Activated B cell treated with CpG ODN at 0.5 μM for 24 hours (primary cell): ENCODE data around the gene SPACA6. TPM values are rescaled to one million over a fixed set of nuclear protein-coding genes. Genes with fewer than 3 reads are reported as not detected.

ENCODE experiments used
- ATAC-seq: fragments of 200-7000 bp; cut with Tn5 transposase; one replicate; pipeline ENCODE4 v1.10.0; 2021; ENCODE audit warnings: low read depth, mild to moderate bottlenecking, moderate library complexity
- CTCF ChIA-PET: fragments of 350-600 bp; sonication (Branson Sonifier 250); formaldehyde crosslinking; loops from one replicate; lab custom pipeline; 2021; ENCODE audit warnings: antibody characterized with exemption; lab: Charles Lee
- POLR2A ChIA-PET: fragments of 350-600 bp; sonication (Branson Sonifier 250); formaldehyde crosslinking; loops from one replicate; lab custom pipeline; 2021; ENCODE audit warnings: antibody characterized with exemption; lab: Charles Lee
- DNase-seq: peaks from one replicate; pipeline ENCODE4 v3.0.0; 2022
- H3K27ac Mint-ChIP-seq: one replicate; pipeline ENCODE4 v1.8.0; 2020; ENCODE audit warnings: mixed read lengths
- H3K27me3 Mint-ChIP-seq: one replicate; pipeline ENCODE4 v1.8.0; 2021; ENCODE audit warnings: mixed read lengths
- H3K36me3 Mint-ChIP-seq: one replicate; pipeline ENCODE4 v1.8.0; 2021; ENCODE audit warnings: low read depth, mixed read lengths
- H3K4me1 Mint-ChIP-seq: one replicate; pipeline ENCODE4 v1.8.0; 2021; ENCODE audit warnings: mixed read lengths
- H3K4me3 Mint-ChIP-seq: one replicate; pipeline ENCODE4 v1.8.0; 2020; ENCODE audit warnings: mild to moderate bottlenecking, mixed read lengths
- H3K9me3 Mint-ChIP-seq: one replicate; pipeline ENCODE4 v1.8.0; 2020; ENCODE audit warnings: mixed read lengths
- intact Hi-C: fragments of 100-400 bp; cut with micrococcal nuclease; formaldehyde crosslinking; loops from one replicate; pipeline ENCODE4 v1.15.1; 2024
- total RNA-seq: library from RNA; stranded (reverse); gene quantifications from 2 replicates; pipeline ENCODE4 v1.2.3, GENCODE V29; 2022
- TF ChIP-seq, protein P1 (sequence below): fragments of 200-600 bp; IDR thresholded peaks from one replicate; pipeline ENCODE4 v1.8.0; 2022; ENCODE audit warnings: antibody characterized with exemption, mild to moderate bottlenecking

Gene SPACA6
- total RNA-seq, 1 donor from 2014 or later, result 3.2 TPM

DNA sequence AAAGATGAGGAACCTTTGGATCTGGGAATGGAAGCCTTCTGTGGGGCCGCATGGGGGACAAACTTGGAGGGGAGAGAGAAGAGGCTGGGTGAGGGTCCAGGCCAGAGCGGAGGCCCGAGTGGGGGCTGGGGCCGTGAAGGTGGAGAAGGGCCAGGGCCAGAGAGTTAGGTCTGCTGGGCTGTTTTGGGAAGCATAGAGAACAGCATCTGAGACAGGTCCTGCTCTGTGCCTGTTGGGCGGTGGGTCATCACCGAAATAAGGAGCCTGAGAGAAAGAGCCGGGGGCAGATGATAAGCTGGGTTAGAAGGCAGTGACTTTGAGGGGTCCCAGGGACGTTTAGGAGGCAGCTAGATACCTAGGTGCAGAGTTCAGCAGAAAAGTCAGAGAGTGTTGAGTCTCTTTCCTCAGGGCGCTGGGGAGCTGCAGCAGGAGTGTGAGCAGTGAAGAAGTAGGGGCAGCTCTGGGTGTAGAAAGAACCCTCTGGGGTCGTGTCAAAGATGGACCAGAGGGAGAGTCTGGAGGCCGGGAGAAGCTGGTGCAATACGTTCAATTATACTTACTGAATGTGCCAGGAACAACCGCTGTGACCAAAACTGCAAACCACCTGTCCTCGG lies 2.7 kb downstream of the SPACA6 start:
- Mint-ChIP-seq H3K4me3 (no peak overlapping the region), H3K27me3 (peaks cover 44% of the 10 kb centered on the region), H3K4me1 (peaks cover 3% of the 10 kb centered on the region), H3K9me3 (no peaks in the 10 kb centered on the region), H3K36me3 (no peaks in the 10 kb centered on the region), H3K27ac (peak overlapping the region; percentile 20)
- intact Hi-C loops, result no loop called here
- TF ChIP-seq, protein P1, sequence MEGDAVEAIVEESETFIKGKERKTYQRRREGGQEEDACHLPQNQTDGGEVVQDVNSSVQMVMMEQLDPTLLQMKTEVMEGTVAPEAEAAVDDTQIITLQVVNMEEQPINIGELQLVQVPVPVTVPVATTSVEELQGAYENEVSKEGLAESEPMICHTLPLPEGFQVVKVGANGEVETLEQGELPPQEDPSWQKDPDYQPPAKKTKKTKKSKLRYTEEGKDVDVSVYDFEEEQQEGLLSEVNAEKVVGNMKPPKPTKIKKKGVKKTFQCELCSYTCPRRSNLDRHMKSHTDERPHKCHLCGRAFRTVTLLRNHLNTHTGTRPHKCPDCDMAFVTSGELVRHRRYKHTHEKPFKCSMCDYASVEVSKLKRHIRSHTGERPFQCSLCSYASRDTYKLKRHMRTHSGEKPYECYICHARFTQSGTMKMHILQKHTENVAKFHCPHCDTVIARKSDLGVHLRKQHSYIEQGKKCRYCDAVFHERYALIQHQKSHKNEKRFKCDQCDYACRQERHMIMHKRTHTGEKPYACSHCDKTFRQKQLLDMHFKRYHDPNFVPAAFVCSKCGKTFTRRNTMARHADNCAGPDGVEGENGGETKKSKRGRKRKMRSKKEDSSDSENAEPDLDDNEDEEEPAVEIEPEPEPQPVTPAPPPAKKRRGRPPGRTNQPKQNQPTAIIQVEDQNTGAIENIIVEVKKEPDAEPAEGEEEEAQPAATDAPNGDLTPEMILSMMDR, result no peak
- ChIA-PET POLR2A (no interaction called here), CTCF (no interaction called here)
- DNase-seq (no peak), ATAC-seq (no peak)

GRCh38 chr19:51696606-51697005 lies 3.5 kb downstream of the SPACA6 start:
- Mint-ChIP-seq H3K9me3 (no peaks in the 10 kb centered on the region), H3K27ac (no peak overlapping the region), H3K4me3 (no peak overlapping the region), H3K36me3 (no peaks in the 10 kb centered on the region), H3K4me1 (no peaks in the 10 kb centered on the region), H3K27me3 (peaks cover 39% of the 10 kb centered on the region)
- intact Hi-C loops, result no loop called here
- TF ChIP-seq, protein P1, result no peak
- CTCF ChIA-PET, result no interaction called here
- ATAC-seq (no peak), DNase-seq (no peak)
- POLR2A ChIA-PET, result no interaction called here

GRCh38 chr19:51697169-51697776 lies 4.1 kb downstream of the SPACA6 start:
- Mint-ChIP-seq H3K9me3 (no peaks in the 10 kb centered on the region), H3K36me3 (no peaks in the 10 kb centered on the region), H3K27ac (no peak overlapping the region), H3K4me3 (no peak overlapping the region), H3K4me1 (peaks cover under 1% of the 10 kb centered on the region), H3K27me3 (peaks cover 43% of the 10 kb centered on the region)
- TF ChIP-seq, protein P1, result no peak
- intact Hi-C loops, result no loop called here
- CTCF ChIA-PET, result no interaction called here
- DNase-seq, result no peak
- no peak for ATAC-seq
- POLR2A ChIA-PET, result no interaction called here

DNA sequence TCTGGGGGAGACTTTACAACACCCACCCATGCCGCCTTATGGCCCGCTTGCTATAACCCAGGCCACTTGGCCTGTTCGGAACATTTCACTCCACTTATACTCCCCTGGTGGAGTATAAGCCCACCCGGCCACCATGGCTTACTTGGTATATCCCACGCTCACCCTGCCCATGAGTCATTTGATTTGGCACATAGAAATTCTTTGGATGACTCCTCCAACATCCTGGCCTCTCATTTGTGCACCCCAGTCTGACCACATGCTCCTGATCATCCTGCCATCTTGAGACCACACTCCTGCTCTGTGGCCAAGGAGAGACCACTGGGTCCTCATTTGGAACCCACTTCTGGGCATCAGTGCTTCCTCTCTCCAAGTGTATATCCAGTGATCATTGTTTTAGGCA lies 5.2 kb downstream of the SPACA6 start:
- ChIA-PET POLR2A (no interaction called here), CTCF (no interaction called here)
- no peak for ATAC-seq
- intact Hi-C loops, result no loop called here
- no peak for DNase-seq
- Mint-ChIP-seq H3K36me3 (no peaks in the 10 kb centered on the region), H3K4me3 (no peak overlapping the region), H3K27ac (no peak overlapping the region), H3K9me3 (no peaks in the 10 kb centered on the region), H3K4me1 (peaks cover 11% of the 10 kb centered on the region), H3K27me3 (peaks cover 47% of the 10 kb centered on the region)
- TF ChIP-seq, protein P1, result no peak

GRCh38 chr19:51699170-51699569 lies 6.0 kb downstream of the SPACA6 start:
- TF ChIP-seq, protein P1, result no peak
- intact Hi-C loops, result no loop called here
- Mint-ChIP-seq H3K36me3 (peaks cover under 1% of the 10 kb centered on the region), H3K4me3 (no peak overlapping the region), H3K27me3 (peaks cover 38% of the 10 kb centered on the region), H3K4me1 (peaks cover 16% of the 10 kb centered on the region), H3K9me3 (no peaks in the 10 kb centered on the region), H3K27ac (no peak overlapping the region)
- POLR2A ChIA-PET, result no interaction called here
- DNase-seq (no peak), ATAC-seq (no peak)
- CTCF ChIA-PET, result no interaction called here
